Bronchial smooth muscle cell (primary cell): ENCODE data around the gene ZBTB7A. TPM values are rescaled to one million over a fixed set of nuclear protein-coding genes. Genes with fewer than 3 reads are reported as not detected.

Experiments
- total RNA-seq: library from RNA; depleted of rRNA; stranded (reverse); fragments of >200 nt; gene quantifications from 2 replicates; pipeline ENCODE4 v1.2.1, GENCODE V29; 2014

ZBTB7A gene
- total RNA-seq, result 13.1 and 17.9 TPM in 2 replicates

GRCh38 chr19:4066682-4067395 lies at the start of gene ZBTB7A:
Gene ZBTB7A (minus strand): TSS chr19:4066899. CDS start chr19:4055232, 11,667 bp downstream.

GRCh38 chr19:4007021-4007835 lies 59.5 kb downstream of the ZBTB7A start, which contains the start of gene PIAS4:
Gene PIAS4 (plus strand): TSS chr19:4007736. CDS start chr19:4007761, 25 bp downstream.

Other genes with a start within 250 kb of the ZBTB7A start
- gene ZFR2, start 197.9 kb downstream of the ZBTB7A start, total RNA-seq, result not detected in 2 replicates
- not detected in 2 replicates for gene ATCAY, start 186.2 kb downstream of the ZBTB7A start, total RNA-seq
- not detected in 2 replicates for gene NMRK2, start 133.8 kb downstream of the ZBTB7A start, total RNA-seq
- gene DAPK3, start 95.8 kb downstream of the ZBTB7A start, total RNA-seq, result 105 and 154 TPM in 2 replicates
- 2,991 and 4,523 TPM in 2 replicates for gene EEF2, start 81.4 kb downstream of the ZBTB7A start, total RNA-seq
- gene PIAS4, start 59.2 kb downstream of the ZBTB7A start, total RNA-seq, result 9.8 and 13.6 TPM in 2 replicates
- 192 and 263 TPM in 2 replicates for gene MAP2K2, start 57.2 kb upstream of the ZBTB7A start, total RNA-seq
- gene CREB3L3, start 86.7 kb upstream of the ZBTB7A start, total RNA-seq, result under 0.01 TPM in 1 of 2 replicates, not detected in the other
- gene SIRT6, start 115.7 kb upstream of the ZBTB7A start, total RNA-seq, result 11.6 and 12.1 TPM in 2 replicates
- 2.4 and 4.4 TPM in 2 replicates for gene ANKRD24, start 115.8 kb upstream of the ZBTB7A start, total RNA-seq
- 0.16 TPM in 1 of 2 replicates, not detected in the other for gene EBI3, start 162.6 kb upstream of the ZBTB7A start, total RNA-seq
- gene YJU2, start 180.2 kb upstream of the ZBTB7A start, total RNA-seq, result 12.9 and 16.4 TPM in 2 replicates
- gene SHD, start 212.4 kb upstream of the ZBTB7A start, total RNA-seq, result not detected in 2 replicates
- gene TMIGD2, start 235.5 kb upstream of the ZBTB7A start, total RNA-seq, result not detected in 2 replicates
- gene FSD1, start 237.7 kb upstream of the ZBTB7A start, total RNA-seq, result 11.3 and 14.9 TPM in 2 replicates